Effector memory CD8-positive, alpha-beta T cell (primary cell): ENCODE measurements around the gene HSDL2.

Source experiments
- ATAC-seq: fragments of 150-1000 bp; cut with Tn5 transposase; replicated peaks from 2 replicates; pipeline ENCODE4 v1.10.0; 2021; ENCODE audit warnings: mild to moderate bottlenecking, moderate library complexity
- DNase-seq, 3 experiments: peaks; one replicate each; pipeline ENCODE4 v3.0.0; 2021
- H3K27ac Mint-ChIP-seq, 2 donors: one replicate each; pipeline ENCODE4 v1.8.0; 2022; ENCODE audit warnings: mild to moderate bottlenecking in 2 of 2, mixed read lengths in 2 of 2, moderate library complexity in 2 of 2
- H3K27me3 Mint-ChIP-seq, 2 donors: one replicate each; pipeline ENCODE4 v1.8.0; 2022; ENCODE audit warnings: mixed read lengths in 2 of 2
- H3K36me3 Mint-ChIP-seq: one replicate; pipeline ENCODE4 v1.8.0; 2022; ENCODE audit warnings: mild to moderate bottlenecking, moderate library complexity, mixed read lengths; ENCODE audit not compliant: insufficient read depth
- H3K4me1 Mint-ChIP-seq, 2 donors: one replicate each; pipeline ENCODE4 v1.8.0; 2022; ENCODE audit warnings: low read depth in 2 of 2, mixed read lengths in 2 of 2
- H3K4me3 Mint-ChIP-seq, 2 donors: one replicate each; pipeline ENCODE4 v1.8.0; 2022; ENCODE audit warnings: mild to moderate bottlenecking in 2 of 2, mixed read lengths in 2 of 2, moderate library complexity in 2 of 2
- H3K9me3 Mint-ChIP-seq, 2 donors: one replicate each; pipeline ENCODE4 v1.8.0; 2022; ENCODE audit warnings: mixed read lengths in 2 of 2

HSDL2 gene

DNA sequence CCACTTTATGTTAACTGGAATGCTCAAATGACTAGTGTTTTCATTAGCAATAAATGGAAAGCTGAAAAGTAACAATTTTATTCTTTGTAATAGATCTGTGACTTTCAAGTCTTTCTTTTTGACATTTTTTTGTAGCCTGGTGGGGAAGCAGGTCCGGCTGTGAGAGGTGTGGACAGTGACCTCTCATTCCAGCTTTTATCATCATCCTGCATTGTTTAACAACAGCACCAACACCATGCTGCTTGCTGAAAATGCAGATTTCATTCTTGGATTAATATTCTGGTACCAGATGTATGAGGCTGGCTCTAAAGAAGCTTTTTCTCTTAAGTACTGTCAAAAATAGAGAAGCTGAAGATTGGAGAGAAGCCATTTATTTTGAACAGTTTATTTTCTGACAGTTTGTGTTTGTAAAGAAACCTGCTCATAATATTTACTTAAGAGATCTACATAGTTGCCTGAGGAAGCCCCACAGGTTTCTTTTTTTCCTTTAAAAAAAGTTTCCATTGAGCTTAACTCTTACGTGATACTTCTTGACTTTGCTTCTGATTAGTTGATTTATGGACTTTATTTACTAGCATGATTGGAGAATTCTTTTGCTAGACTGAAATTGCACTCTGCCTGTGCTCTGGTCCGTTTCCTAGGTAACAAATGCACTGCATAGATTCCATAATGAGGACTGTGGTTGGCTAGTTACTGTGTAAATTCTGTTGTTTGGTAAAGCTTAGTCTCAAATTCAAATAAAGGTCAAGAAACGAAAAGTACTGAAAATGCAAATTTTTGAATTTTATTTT lies 110.2 kb downstream of the HSDL2 start:
- H3K27me3 Mint-ChIP-seq, result no peaks in the 10 kb centered on the region
- H3K36me3 Mint-ChIP-seq, result peaks cover 13% of the 10 kb centered on the region
- ATAC-seq (no peak), DNase-seq (no peak)
- no peak overlapping the region for H3K27ac Mint-ChIP-seq
- peaks cover 9 to 13% of the 10 kb centered on the region in 2 donors for H3K4me1 Mint-ChIP-seq
- H3K9me3 Mint-ChIP-seq, result peaks cover under 1 to 12% of the 10 kb centered on the region in 2 donors
- H3K4me3 Mint-ChIP-seq, result no peak overlapping the region

GRCh38 chr9:112493393-112494137 lies 113.7 kb downstream of the HSDL2 start:
- no peak overlapping the region for H3K4me3 Mint-ChIP-seq
- no peaks in the 10 kb centered on the region for H3K4me1 Mint-ChIP-seq
- DNase-seq (no peak), ATAC-seq (no peak)
- peaks cover 1 to 13% of the 10 kb centered on the region in 2 donors for H3K9me3 Mint-ChIP-seq
- no peaks in the 10 kb centered on the region for H3K27me3 Mint-ChIP-seq
- H3K36me3 Mint-ChIP-seq, result peaks cover 3% of the 10 kb centered on the region
- no peak overlapping the region for H3K27ac Mint-ChIP-seq

GRCh38 chr9:112494153-112494552 lies 114.2 kb downstream of the HSDL2 start:
- Mint-ChIP-seq H3K9me3 (peaks cover 1 to 13% of the 10 kb centered on the region in 2 donors), H3K4me1 (no peaks in the 10 kb centered on the region), H3K27ac (no peak overlapping the region), H3K4me3 (no peak overlapping the region), H3K27me3 (no peaks in the 10 kb centered on the region), H3K36me3 (peaks cover 3% of the 10 kb centered on the region)
- no peak for ATAC-seq
- DNase-seq, result no peak

DNA sequence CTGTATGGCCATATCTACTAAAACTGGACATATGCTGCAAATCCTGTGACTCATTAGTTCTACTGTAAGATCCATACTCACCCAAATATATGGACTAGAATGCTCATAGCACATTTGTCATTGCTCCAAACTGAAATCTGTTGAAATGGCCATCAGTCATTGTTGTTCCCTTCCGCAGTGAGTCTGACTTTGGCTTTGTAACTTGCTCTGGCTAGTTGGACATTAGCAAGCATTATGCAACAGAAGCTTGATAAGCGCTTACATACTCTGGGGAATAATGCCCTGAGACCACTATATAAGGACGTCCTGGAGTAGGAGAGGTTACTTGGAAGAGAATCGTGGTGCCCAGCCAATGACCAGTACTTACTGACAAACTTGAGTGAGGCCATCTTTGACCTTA lies 115.7 kb downstream of the HSDL2 start:
- peak overlapping the region in 1 of 2 donors; percentile 26 for H3K27ac Mint-ChIP-seq
- peaks cover 1 to 13% of the 10 kb centered on the region in 2 donors for H3K9me3 Mint-ChIP-seq
- DNase-seq (no peak), ATAC-seq (no peak)
- H3K4me1 Mint-ChIP-seq, result no peaks in the 10 kb centered on the region
- no peaks in the 10 kb centered on the region for H3K27me3 Mint-ChIP-seq
- no peak overlapping the region for H3K4me3 Mint-ChIP-seq
- peaks cover 3% of the 10 kb centered on the region for H3K36me3 Mint-ChIP-seq

DNA sequence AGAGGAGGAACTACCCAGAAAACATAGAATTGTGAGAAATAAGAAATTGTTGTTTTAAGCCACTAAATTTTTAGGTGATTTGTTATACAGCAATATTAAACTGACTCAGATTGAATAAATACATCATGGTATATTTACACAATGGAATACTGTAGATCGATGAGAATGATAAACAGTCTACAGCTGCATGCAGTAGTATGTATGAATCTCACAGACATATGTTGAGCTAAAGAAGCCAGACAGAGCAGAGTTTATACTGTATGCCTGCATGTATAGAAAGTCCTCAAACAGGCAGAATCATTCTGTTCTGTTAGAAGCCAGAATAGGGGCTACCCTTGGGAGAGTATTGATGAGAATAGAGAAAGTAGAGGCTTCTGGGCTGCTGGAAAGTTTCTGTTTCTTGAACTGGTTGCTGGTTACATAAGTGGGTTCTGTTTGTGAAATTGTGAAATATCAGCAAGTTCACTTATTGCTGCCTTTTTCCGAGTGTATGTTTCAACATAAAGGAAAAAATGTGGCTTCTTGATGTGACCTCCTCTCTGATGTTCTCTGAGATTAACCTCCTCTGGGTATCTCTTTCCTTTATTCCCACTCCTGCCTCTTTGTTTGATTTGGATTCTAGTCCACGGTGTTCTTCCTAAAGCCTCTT lies 116.3 kb downstream of the HSDL2 start:
- Mint-ChIP-seq H3K4me3 (no peak overlapping the region), H3K4me1 (no peaks in the 10 kb centered on the region), H3K27me3 (no peaks in the 10 kb centered on the region), H3K36me3 (peaks cover 3% of the 10 kb centered on the region), H3K9me3 (peaks cover 1 to 13% of the 10 kb centered on the region in 2 donors), H3K27ac (peak overlapping the region in 1 of 2 donors; percentile 26)
- ATAC-seq (no peak), DNase-seq (no peak)

GRCh38 chr9:112500842-112501241 lies 120.9 kb downstream of the HSDL2 start:
- H3K9me3 Mint-ChIP-seq, result no peaks in the 10 kb centered on the region
- no peak for DNase-seq
- H3K4me1 Mint-ChIP-seq, result no peaks in the 10 kb centered on the region
- no peak overlapping the region for H3K4me3 Mint-ChIP-seq
- no peak for ATAC-seq
- H3K36me3 Mint-ChIP-seq, result no peaks in the 10 kb centered on the region
- H3K27ac Mint-ChIP-seq, result no peak overlapping the region
- H3K27me3 Mint-ChIP-seq, result no peaks in the 10 kb centered on the region

- Mint-ChIP-seq H3K9me3 (no peaks in the 10 kb centered on the region), H3K27me3 (no peaks in the 10 kb centered on the region), H3K36me3 (no peaks in the 10 kb centered on the region), H3K4me1 (no peaks in the 10 kb centered on the region), H3K4me3 (no peak overlapping the region), H3K27ac (no peak overlapping the region)
- ATAC-seq (no peak), DNase-seq (no peak)
Measured at GRCh38 chr9:112501287-112501686, 121.4 kb downstream of the HSDL2 start.

- no peak for ATAC-seq
- H3K27me3 Mint-ChIP-seq, result no peaks in the 10 kb centered on the region
Measured at GRCh38 chr9:112502175-112502946, 122.5 kb downstream of the HSDL2 start.

GRCh38 chr9:112503170-112503569 lies 123.3 kb downstream of the HSDL2 start:
- Mint-ChIP-seq H3K36me3 (no peaks in the 10 kb centered on the region), H3K4me1 (no peaks in the 10 kb centered on the region), H3K9me3 (no peaks in the 10 kb centered on the region), H3K27ac (no peak overlapping the region), H3K4me3 (no peak overlapping the region), H3K27me3 (no peaks in the 10 kb centered on the region)
- no peak for ATAC-seq
- DNase-seq, result no peak

More at GRCh38 chr9:112502175-112502946, 122.5 kb downstream of the HSDL2 start:
- Mint-ChIP-seq H3K9me3 (no peaks in the 10 kb centered on the region), H3K36me3 (no peaks in the 10 kb centered on the region), H3K27ac (no peak overlapping the region), H3K4me3 (no peak overlapping the region), H3K4me1 (no peaks in the 10 kb centered on the region)
- DNase-seq, result no peak

GRCh38 chr9:112505086-112505485 lies 125.2 kb downstream of the HSDL2 start:
- H3K27me3 Mint-ChIP-seq, result no peaks in the 10 kb centered on the region
- ATAC-seq, result no peak
- H3K27ac Mint-ChIP-seq, result no peak overlapping the region
- DNase-seq, result no peak
- no peaks in the 10 kb centered on the region for H3K36me3 Mint-ChIP-seq
- H3K4me1 Mint-ChIP-seq, result no peaks in the 10 kb centered on the region
- no peaks in the 10 kb centered on the region for H3K9me3 Mint-ChIP-seq
- H3K4me3 Mint-ChIP-seq, result no peak overlapping the region

DNA sequence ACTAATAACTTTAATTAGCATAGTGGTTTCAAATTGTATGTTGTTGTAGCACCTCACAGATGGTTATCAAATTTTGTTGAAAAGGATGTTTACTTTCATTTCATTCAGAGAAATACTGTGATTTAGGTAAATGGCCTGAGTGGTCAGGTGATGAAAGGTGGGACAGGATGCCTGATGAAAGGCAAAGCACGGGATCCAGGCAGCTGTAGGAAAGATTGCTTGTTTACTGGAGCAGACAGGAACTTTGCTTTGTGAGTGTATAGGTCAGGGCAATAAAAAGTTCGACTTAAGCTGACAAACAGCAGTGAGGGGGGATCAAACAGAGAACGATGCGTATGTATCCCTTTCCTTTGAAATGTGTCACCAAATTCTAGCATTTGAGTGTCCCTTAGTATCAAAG lies 125.7 kb downstream of the HSDL2 start:
- no peak overlapping the region for H3K27ac Mint-ChIP-seq
- no peaks in the 10 kb centered on the region for H3K27me3 Mint-ChIP-seq
- H3K4me1 Mint-ChIP-seq, result no peaks in the 10 kb centered on the region
- no peak overlapping the region for H3K4me3 Mint-ChIP-seq
- ATAC-seq (no peak), DNase-seq (no peak)
- no peaks in the 10 kb centered on the region for H3K36me3 Mint-ChIP-seq
- no peaks in the 10 kb centered on the region for H3K9me3 Mint-ChIP-seq

- H3K27ac Mint-ChIP-seq, result no peak overlapping the region
- no peaks in the 10 kb centered on the region for H3K4me1 Mint-ChIP-seq
- ATAC-seq, result no peak
- no peaks in the 10 kb centered on the region for H3K36me3 Mint-ChIP-seq
- H3K4me3 Mint-ChIP-seq, result no peak overlapping the region
- no peaks in the 10 kb centered on the region for H3K9me3 Mint-ChIP-seq
- no peaks in the 10 kb centered on the region for H3K27me3 Mint-ChIP-seq
- no peak for DNase-seq
Measured at GRCh38 chr9:112506571-112506970, 126.7 kb downstream of the HSDL2 start.

- Mint-ChIP-seq H3K4me3 (no peak overlapping the region), H3K4me1 (no peaks in the 10 kb centered on the region), H3K27me3 (no peaks in the 10 kb centered on the region), H3K9me3 (no peaks in the 10 kb centered on the region), H3K36me3 (no peaks in the 10 kb centered on the region), H3K27ac (no peak overlapping the region)
- no peak for DNase-seq
- ATAC-seq, result no peak
Measured at GRCh38 chr9:112507001-112507680, 127.2 kb downstream of the HSDL2 start.
